HK-2 (cell line): ENCODE results near the gene RELN.
"Not testable (repeated sequence)": the region's sequence is repeated elsewhere in the genome, so short reads cannot be mapped to it uniquely, and the experiment has no call there.

Experiments used
- DNase-seq: peaks from one replicate; pipeline ENCODE4 v3.0.0-alpha.2; 2018; ENCODE audit not compliant: unreplicated experiment

RELN gene

GRCh38 chr7:103787041-103787440 lies 202.4 kb downstream of the RELN start:
- not testable (repeated sequence) for DNase-seq

- DNase-seq, result no peak
Observed at GRCh38 chr7:103784646-103785286, 204.7 kb downstream of the RELN start.

- no peak for DNase-seq
Observed at GRCh38 chr7:103781409-103781808, 208.0 kb downstream of the RELN start.

GRCh38 chr7:103780561-103780960 lies 208.9 kb downstream of the RELN start:
- DNase-seq, result not testable (repeated sequence)

GRCh38 chr7:103777440-103777839 lies 212.0 kb downstream of the RELN start:
- DNase-seq, result no peak

- DNase-seq, result no peak
Observed at GRCh38 chr7:103773726-103774125, 215.7 kb downstream of the RELN start.

- DNase-seq, result no peak
Observed at GRCh38 chr7:103772171-103772773, 217.2 kb downstream of the RELN start.

- no peak for DNase-seq
Observed at GRCh38 chr7:103771294-103771693, 218.2 kb downstream of the RELN start.

GRCh38 chr7:103766660-103767059 lies 222.8 kb downstream of the RELN start:
- DNase-seq, result no peak

- DNase-seq, result no peak
Observed at GRCh38 chr7:103765901-103766300, 223.6 kb downstream of the RELN start.

- no peak for DNase-seq
Observed at GRCh38 chr7:103764901-103765300, 224.6 kb downstream of the RELN start.

GRCh38 chr7:103762877-103763276 lies 226.6 kb downstream of the RELN start:
- DNase-seq, result no peak

- DNase-seq, result no peak
Observed at GRCh38 chr7:103762065-103762760, 227.2 kb downstream of the RELN start.

GRCh38 chr7:103752995-103753394 lies 236.5 kb downstream of the RELN start:
- no peak for DNase-seq

- DNase-seq, result no peak
Observed at GRCh38 chr7:103751311-103751880, 238.1 kb downstream of the RELN start.

- DNase-seq, result no peak
Observed at GRCh38 chr7:103748680-103749079, 240.8 kb downstream of the RELN start.

- no peak for DNase-seq
Observed at GRCh38 chr7:103735377-103735776, 254.1 kb downstream of the RELN start.

GRCh38 chr7:103731169-103731568 lies 258.3 kb downstream of the RELN start:
- no peak for DNase-seq

- DNase-seq, result no peak
Observed at GRCh38 chr7:103729026-103729425, 260.4 kb downstream of the RELN start.

GRCh38 chr7:103727982-103728610 lies 261.4 kb downstream of the RELN start:
- no peak for DNase-seq

- no peak for DNase-seq
Observed at GRCh38 chr7:103719070-103719469, 270.4 kb downstream of the RELN start.

- no peak for DNase-seq
Observed at GRCh38 chr7:103718482-103719061, 270.9 kb downstream of the RELN start.
